Esophagus muscularis mucosa (tissue), 4 donors: ENCODE data around the gene DCLK2.

Source experiments
- EP300 ChIP-seq: sonication (generic); formaldehyde crosslinking; IDR thresholded peaks from one replicate; pipeline ENCODE4 v1.6.1; 2017; ENCODE audit warnings: antibody characterized with exemption
- POLR2A ChIP-seq: fragments of 450-650 bp; IDR thresholded peaks from one replicate; pipeline ENCODE4 v1.6.1; 2017; ENCODE audit warnings: antibody characterized with exemption, moderate library complexity, mild to moderate bottlenecking, low read depth
- TF ChIP-seq, protein P1 (sequence below), 3 experiments: fragments of 200-600 bp in 2 of 3; fragments of 450-650 bp in 1 of 3; sonication (generic) in 2 of 3; IDR thresholded peaks; one replicate each; pipeline ENCODE4 v1.5.1; 2017 to 2019; ENCODE audit warnings: antibody characterized with exemption in 3 of 3, mild to moderate bottlenecking in 2 of 3, moderate library complexity in 1 of 3

DNA sequence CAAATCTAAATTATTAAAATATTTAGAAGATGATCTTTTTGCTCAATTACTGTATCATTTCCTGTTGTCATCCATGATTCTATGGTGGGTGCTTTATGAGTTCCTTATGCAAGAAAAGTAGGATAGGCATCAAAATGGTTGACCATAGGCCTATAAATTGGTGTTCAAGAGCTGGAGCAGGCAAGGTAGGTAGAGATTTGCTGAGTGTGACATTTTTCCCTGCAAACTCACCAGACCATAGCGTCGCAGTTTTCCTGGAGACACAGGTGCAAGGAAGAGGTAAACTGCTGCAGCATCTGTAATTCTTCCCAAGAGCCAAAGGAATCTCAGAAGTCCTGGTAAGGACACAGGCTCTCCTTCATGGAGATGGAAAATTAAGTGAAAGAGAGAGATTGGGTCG is 33.7 kb upstream of the DCLK2 start:
- TF ChIP-seq EP300 (no peak), POLR2A (no peak)
- TF ChIP-seq, protein P1, sequence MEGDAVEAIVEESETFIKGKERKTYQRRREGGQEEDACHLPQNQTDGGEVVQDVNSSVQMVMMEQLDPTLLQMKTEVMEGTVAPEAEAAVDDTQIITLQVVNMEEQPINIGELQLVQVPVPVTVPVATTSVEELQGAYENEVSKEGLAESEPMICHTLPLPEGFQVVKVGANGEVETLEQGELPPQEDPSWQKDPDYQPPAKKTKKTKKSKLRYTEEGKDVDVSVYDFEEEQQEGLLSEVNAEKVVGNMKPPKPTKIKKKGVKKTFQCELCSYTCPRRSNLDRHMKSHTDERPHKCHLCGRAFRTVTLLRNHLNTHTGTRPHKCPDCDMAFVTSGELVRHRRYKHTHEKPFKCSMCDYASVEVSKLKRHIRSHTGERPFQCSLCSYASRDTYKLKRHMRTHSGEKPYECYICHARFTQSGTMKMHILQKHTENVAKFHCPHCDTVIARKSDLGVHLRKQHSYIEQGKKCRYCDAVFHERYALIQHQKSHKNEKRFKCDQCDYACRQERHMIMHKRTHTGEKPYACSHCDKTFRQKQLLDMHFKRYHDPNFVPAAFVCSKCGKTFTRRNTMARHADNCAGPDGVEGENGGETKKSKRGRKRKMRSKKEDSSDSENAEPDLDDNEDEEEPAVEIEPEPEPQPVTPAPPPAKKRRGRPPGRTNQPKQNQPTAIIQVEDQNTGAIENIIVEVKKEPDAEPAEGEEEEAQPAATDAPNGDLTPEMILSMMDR (IDR thresholded peaks at IDR 0.05) = no peak
